AG04450 (cell line): ENCODE data around the gene ETFA. TPM values are rescaled to one million over a fixed set of nuclear protein-coding genes. Genes with fewer than 3 reads are reported as not detected.

Experiments
- CTCF ChIA-PET: fragments of 300-600, 350-600 bp; formaldehyde crosslinking; extraction: SDS; loops from one replicate; lab custom pipeline; 2022; ENCODE audit warnings: antibody characterized with exemption, inconsistent platforms; lab: Charles Lee
- POLR2A ChIA-PET: fragments of 350-600 bp; formaldehyde crosslinking; extraction: SDS; loops from one replicate; lab custom pipeline; 2021; ENCODE audit warnings: antibody characterized with exemption, inconsistent platforms; lab: Yijun Ruan, JAX
- DNase-seq: peaks from one replicate; pipeline ENCODE4 v3.0.0-alpha.2; 2011; ENCODE audit warnings: low read depth, low spot score
- H3K27ac ChIP-seq: one replicate; pipeline ENCODE4 v1.5.1; 2012; ENCODE audit warnings: low read depth, low read length, control low read depth
- H3K27me3 ChIP-seq: one replicate; pipeline ENCODE4 v1.6.0; 2012; ENCODE audit warnings: low read length; ENCODE audit not compliant: control insufficient read depth, insufficient read depth
- H3K4me3 ChIP-seq: 2 replicates; pipeline ENCODE4 v1.5.1; 2011; ENCODE audit warnings: mild to moderate bottlenecking, low read depth, low read length, control low read depth
- H3K9me3 ChIP-seq: 2 replicates; pipeline ENCODE4 v1.5.1; 2012; ENCODE audit warnings: low read length; ENCODE audit not compliant: control insufficient read depth, insufficient read depth
- CTCF ChIP-seq: IDR thresholded peaks from 2 replicates; pipeline ENCODE4 v1.5.1; 2011; ENCODE audit warnings: low read depth, low read length, control low read depth, inconsistent platforms
- polyA plus RNA-seq: library from polyadenylated mRNA; depleted of rRNA; stranded (reverse); fragments of >200 nt; gene quantifications from 2 replicates; pipeline ENCODE4 v1.2.3, GENCODE V29; 2011

The ETFA gene
- polyA plus RNA-seq, 1 experiment, result 208 TPM

GRCh38 chr15:76337696-76338485, 26.6 kb upstream of the ETFA start:
- H3K9me3 ChIP-seq, result peaks cover 27% of the 10 kb centered on the region
- ChIA-PET POLR2A (interaction anchor here (2.0 kb wide), 1 partner anchor 9 kb away, joined by 10 read pairs; no protein-coding TSS in a partner anchor), CTCF (no interaction called here)
- H3K27ac ChIP-seq, result no peak overlapping the region
- H3K4me3 ChIP-seq, result peak overlapping the region; percentile 63
- no peak for DNase-seq
- peaks cover 58% of the 10 kb centered on the region for H3K27me3 ChIP-seq
- TF ChIP-seq CTCF, result no peak

- no peak for TF ChIP-seq CTCF
- no peak for DNase-seq
- H3K27me3 ChIP-seq, result peaks cover 56% of the 10 kb centered on the region
- peaks cover 27% of the 10 kb centered on the region for H3K9me3 ChIP-seq
- ChIA-PET CTCF (interaction anchor here (1.0 to 1.6 kb wide), 3 partner anchors 51 to 188 kb away, joined by 4 to 5 read pairs (median 4); no protein-coding TSS in a partner anchor), POLR2A (interaction anchor here (0.6 to 2.0 kb wide), 5 partner anchors 10 to 228 kb away, joined by 3 to 10 read pairs (median 6); partner anchors contain the start of gene ETFA)
- H3K27ac ChIP-seq, result peak overlapping the region; percentile 61
- H3K4me3 ChIP-seq, result peak overlapping the region; percentile 63
These were observed 25.9 kb upstream of the ETFA start for GRCh38 chr15:76337059-76337695.

GRCh38 chr15:76336254-76337058, 25.2 kb upstream of the ETFA start, which contains the start of gene ISL2:
ISL2 (plus strand) TSS chr15:76336773; CDS start chr15:76336884, 111 bp downstream.
- H3K27ac ChIP-seq, result peak within 1 kb of the TSS; percentile 97
- peak within 1 kb of the TSS; percentile 63 for H3K4me3 ChIP-seq
- ChIA-PET CTCF (interaction anchor here (0.6 to 1.8 kb wide), 6 partner anchors 50 to 531 kb away, joined by 4 to 8 read pairs (median 4); no protein-coding TSS in a partner anchor), POLR2A (interaction anchor here (0.6 to 2.0 kb wide), 8 partner anchors 9 to 229 kb away, joined by 3 to 10 read pairs (median 4); partner anchors contain the start of gene ETFA)
- peaks cover 21% of the 10 kb centered on the region for H3K9me3 ChIP-seq
- DNase-seq, result peak; percentile 92
- peaks cover 48% of the 10 kb centered on the region for H3K27me3 ChIP-seq
- no peak for TF ChIP-seq CTCF

GRCh38 chr15:76335307-76336253, 24.3 kb upstream of the ETFA start:
- POLR2A ChIA-PET, result interaction anchor here (0.6 to 2.0 kb wide), 8 partner anchors 10 to 237 kb away, joined by 3 to 10 read pairs (median 5); partner anchors contain the start of gene ETFA
- Histone ChIP-seq H3K4me3 (peak overlapping the region; percentile 63), H3K27ac (peak overlapping the region; percentile 97), H3K9me3 (peaks cover 13% of the 10 kb centered on the region), H3K27me3 (peaks cover 42% of the 10 kb centered on the region)
- no peak for TF ChIP-seq CTCF
- CTCF ChIA-PET, result interaction anchor here (0.6 to 1.8 kb wide), 6 partner anchors 49 to 532 kb away, joined by 4 to 8 read pairs (median 6); no protein-coding TSS in a partner anchor
- DNase-seq, result no peak
